Measurements from ENCODE around the gene CIAO2A.

Gene CIAO2A

DNA sequence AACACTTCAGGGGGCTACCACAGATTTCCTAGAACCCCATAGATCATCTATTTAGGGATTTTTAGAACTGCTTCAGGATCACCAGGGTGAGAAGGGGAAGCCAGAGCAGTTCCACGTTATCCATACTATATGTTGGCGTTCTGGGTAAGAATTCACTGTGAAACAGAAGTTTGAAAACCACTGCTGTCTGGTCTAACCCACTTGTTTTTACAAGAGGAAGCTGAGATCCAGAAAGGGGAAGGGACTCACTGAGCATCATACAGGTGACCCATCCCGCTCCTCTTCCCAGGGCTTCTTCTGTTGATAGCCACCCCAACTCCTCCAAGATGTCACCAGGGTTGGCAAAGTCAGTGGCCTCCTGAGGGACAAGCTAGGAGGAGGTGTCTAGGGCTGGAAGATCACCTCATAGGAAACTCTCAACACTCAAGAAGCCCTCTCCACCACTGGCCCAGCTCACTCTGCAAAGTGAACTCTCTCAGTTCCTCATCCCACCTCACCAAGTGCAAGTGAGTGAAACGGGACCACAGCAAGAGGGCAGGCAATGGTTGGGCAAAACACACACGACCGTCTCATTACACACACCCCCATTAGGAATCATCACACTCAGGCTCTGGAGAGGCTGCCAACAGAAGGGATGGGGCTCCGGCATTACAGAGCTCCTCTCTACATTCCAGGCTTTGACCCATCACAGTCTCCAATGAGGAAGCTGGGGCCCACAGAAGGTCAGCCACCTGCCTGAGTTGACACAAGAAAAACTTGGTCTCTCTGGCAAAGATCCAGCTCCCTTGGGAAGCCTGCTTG lies 49.1 kb downstream of the CIAO2A start:
- DNase-seq (ENCODE audit: low read depth in 3 of 3): no peak

DNA sequence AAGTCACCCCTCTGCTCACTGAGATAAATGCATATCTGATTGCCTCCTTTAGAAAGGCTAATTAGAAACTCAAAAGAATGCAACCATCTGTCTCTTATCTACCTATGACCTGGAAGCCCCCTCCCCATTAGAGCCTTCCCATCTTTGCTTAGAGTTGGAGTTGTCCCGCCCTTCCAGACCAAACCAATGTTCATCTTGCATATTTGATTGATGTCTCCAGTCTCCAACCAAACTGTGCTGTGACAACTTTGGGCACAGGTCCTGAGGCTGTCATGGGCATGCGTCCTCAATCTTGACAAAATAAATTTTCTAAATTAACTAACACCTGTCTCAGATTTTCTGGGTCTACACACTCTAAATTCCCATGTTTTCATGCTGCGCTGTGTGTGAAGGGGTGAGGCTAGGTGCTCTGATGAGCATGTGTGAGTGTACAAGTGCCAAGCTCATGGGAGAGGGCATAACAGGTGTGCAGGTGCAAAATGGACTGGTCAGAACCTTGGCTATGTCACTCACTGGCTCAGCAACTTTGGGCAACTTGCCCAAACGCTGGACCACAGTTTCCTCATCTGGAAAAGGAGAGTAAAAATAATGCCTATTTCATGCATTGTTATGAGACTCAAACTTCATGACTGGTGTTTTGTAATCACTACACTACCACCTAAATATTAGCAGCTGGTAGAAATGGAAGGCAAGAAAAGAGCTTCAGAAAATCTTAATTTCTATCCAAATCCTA lies 54.6 kb downstream of the CIAO2A start:
- no peak for DNase-seq (ENCODE audit: low read depth in 3 of 3)

DNA sequence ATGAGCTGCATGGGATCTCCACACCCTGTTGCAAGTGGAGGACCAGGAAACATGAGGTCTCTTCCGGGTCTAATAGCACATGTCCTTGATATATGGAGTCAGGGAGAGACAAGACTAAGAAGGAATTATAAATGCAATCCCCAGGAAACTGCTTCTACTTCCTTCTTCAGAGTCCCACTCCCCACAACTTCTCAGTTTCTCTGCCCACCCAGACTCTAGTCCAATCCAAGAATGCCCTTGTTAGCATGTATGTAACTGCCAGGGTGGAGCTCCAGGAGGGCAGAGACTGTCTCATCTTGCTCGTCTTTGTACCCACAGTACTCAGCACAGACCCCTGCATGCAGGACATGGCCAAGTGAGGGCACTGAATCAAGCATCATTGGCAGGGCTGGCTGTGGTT lies 55.7 kb downstream of the CIAO2A start:
- no peak for DNase-seq (ENCODE audit: low read depth in 3 of 3)

DNA sequence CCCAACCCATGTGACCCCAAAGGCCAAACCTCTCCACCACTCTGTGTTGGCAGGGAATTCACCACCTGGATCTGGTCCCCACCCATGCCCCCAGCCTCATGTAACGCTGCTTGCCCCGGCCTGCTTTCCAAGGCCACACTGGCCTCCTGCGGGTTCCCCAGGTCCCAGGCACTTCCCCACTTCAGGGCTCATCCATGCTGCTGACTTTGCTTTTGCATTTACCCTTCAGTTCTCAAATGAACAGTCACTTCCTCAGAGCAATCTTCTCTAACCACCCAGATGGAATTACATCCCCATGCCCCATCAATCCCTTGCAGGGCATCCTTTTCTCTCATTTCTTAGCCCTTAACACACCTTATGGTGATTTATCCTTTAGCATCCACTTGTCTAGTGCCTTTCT lies 56.5 kb downstream of the CIAO2A start:
- DNase-seq (ENCODE audit: low read depth in 3 of 3): no peak

DNA sequence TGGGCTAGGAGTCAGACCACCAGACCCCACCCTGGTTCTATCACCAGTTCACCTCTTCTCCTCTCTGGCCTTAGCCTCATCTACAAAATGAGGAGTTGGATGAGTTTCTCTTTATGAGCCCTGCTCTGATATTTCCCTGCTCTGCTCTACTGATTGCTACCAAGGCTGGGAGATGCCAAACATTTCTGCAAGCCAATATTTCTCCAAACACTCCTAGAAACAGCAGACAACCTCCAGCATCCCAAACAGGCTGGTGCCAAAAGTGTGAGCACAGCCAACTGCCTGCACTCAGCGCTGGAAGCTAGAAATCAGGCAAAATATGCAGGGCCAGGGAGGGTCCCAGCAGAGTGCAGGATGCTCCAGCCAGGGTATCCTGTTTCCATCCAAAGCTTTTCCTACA lies 58.1 kb downstream of the CIAO2A start:
- no peak for DNase-seq (ENCODE audit: low read depth in 3 of 3)

DNA sequence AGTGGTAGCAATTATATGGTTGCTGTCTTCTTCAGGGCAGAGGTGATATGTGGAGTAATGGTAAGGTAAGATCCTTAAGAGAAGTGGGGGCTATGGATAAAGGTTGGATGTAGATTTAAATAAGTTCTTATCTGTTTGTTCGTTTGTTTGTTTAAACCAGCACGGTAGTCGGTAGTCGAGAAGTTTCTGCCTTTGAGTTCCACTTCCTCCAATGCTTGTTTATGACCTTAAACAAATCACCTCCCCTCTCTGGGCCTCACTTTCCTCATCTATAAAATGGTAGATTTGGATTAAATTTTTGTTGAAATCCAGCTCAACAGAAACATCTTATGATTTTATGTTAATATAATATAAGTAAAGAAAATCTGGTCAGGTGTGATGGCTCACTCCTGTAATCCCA lies 59.1 kb downstream of the CIAO2A start:
- no peak for DNase-seq (ENCODE audit: low read depth in 3 of 3)

DNA sequence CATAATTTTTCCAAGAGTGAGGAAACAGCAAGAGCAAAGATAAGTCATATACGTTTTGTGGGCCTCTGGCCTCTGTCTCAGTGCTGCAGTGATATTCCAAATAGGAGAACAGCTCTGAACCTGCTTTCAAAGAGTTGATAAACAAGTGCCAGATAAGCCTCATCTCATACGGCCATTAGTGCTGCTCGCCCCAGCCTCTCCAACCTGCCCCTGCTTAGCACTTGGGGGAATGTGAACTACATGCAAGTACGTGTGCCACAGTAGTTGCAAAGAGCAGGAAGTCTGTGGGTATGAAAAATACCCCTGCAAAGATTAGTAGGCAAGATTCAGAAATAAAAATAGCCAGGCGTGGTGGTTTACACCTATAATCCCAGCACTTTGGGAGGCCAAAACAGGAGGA lies 61.3 kb downstream of the CIAO2A start:
- DNase-seq (ENCODE audit: low read depth in 3 of 3): no peak

DNA sequence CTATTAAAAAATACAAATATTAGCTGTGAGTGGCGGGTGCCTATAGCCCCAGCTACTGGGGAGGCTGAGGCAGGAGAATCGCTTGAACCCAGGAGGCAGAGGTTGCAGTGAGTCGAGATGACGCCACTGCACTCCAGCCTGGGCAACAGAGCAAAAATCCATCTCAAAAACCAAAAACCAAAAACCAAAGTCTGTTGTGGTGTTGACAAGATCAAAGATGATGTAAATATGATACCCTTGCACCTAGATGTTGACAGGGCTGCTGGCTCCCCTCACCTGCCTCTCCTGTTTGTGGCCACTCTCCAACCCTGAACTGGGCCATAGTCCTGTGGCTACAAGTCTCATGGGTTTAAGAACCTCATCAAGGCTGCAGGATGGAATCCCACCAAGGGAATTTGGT lies 63.5 kb downstream of the CIAO2A start:
- no peak for DNase-seq (ENCODE audit: low read depth in 3 of 3)

DNA sequence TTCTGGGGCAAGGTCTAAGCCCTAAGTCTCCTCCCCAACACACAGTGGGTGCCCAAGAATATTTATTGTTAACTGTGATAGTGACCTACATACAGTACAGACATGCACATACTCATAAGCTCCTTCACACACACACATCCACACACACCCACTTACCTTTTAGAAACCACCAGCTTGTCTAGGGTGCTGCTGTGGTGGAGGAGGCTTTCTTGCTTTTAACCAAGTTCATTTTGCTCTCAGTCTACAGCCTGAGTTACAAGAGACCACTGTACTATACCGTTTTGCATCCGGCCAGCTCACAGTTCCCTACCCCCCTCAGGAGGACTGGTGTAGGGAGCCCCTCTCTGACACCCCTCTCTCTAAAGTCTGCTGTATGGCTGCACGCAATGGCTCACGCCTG lies 64.0 kb downstream of the CIAO2A start:
- no peak for DNase-seq (ENCODE audit: low read depth in 3 of 3)

DNA sequence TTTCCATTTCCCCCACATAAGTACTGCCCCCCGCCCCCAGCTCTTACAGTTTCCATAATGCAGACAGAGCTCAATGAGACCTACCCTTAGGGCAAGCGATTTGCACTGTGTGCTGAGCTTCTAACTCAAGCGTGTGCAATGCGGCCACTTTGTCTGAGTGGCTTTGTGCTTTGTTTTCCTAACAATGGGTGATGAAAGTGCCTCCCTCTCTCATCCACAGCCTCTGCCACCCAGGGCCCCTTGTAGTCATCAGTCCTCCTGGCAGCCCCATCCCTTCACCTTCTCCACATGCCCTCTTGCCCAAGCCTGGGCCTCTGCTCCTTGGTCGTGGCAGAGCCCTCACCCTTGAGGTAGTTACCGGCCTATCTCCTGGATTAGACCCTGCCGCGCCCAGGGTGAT lies 64.5 kb downstream of the CIAO2A start:
- DNase-seq (ENCODE audit: low read depth in 3 of 3): no peak

DNA sequence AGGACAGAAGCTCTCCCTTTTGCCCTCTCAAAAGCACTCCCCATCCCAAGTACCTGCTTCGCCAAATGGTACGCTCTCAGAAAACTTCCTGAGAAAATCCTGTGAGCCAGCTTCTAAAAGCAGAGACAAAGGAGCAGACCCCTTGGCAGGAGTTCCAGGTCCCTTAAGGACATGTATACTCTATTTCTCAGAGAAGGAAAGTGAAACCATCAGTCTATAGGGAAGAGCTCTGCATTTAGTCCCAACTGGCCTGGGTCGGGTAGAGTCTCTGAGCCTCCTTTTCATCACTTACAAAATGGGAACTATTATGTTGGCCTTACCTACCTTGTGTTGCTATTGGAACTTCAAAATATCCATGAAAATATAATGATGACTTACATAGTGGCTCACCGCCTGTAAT lies 67.0 kb downstream of the CIAO2A start:
- no peak for DNase-seq (ENCODE audit: low read depth in 3 of 3)

DNA sequence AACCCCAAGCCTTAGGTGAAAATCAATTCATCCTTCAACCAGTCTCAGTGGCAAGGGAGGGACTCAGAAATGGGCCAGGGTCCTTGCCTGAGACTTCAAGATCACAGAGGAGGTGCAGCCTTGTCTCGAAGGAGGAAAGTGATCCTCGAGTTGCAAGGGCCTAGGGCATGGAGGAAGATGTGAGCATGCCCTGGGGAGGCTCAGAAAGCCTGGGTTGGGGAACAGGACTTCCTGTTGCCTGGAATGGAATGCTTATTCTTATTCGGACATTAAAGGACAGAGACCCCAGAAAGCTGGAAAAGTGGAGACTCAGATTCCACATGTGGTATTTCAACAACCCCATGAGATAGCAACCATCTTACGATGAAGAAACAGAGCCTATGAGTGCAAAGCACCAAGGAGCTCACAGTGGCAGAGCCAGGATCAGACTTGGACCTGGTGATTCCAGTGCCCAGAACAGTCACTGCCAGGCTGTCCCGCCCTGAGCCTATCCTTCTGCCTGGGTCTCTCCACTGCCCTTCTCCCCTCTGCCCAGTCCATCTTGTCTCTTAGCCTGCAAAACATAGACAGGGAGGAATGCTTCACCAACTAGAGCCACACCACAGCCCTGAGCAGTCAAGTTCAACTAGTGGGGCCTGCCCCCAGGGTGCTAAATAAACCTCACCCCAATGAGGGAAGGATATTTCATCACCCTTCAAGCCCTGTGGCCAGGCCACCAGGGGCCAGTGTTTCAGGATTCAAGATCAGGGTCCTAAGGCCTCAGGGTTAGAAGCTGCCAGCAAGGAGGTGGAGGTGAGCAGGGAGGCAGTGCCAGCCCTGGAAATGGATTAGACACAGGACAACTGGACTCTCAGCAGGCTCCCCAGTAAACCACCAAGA lies 69.2 kb downstream of the CIAO2A start:
- no peak for DNase-seq (ENCODE audit: low read depth in 3 of 3)

DNA sequence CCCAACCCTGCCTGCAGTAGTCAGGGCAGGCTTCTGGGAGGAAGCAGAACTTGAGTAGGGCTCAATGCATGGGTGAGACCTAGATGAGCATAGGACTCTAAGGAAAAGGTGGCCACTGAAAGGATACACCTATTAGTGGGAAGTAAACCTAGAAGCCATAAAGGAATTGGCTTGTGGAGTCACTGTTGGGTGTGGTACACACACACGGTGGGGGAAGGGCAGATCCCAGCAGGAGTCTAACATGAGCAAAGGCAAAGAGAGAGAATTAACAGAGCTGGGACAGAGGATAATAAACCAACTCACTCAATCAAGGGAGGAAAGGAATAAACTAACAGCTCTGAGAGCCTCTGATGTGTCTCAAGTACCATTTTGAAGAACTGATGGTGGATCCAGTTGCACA lies 70.4 kb downstream of the CIAO2A start:
- no peak for DNase-seq (ENCODE audit: low read depth in 3 of 3)

DNA sequence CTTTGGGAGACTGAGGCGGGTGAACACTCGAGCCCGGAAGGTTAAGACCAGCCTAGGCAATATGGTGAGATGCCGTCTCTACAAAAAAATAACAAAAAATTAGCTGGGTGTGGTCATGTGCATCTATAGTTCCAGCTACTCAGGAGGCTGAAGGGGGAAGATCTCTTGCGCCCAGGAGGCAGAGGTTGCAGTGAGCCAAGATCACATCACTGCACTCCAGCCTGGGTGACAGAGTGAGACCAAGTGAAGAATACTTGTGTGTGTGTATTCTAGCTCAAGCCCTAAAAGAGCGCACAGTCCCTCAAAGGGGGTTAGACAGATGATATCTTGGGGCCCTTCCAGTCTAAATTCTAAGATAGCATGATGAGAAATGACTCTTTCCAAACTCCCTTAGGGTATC lies 71.1 kb downstream of the CIAO2A start:
- no peak for DNase-seq (ENCODE audit: low read depth in 3 of 3)

All from stimulated activated CD4-positive, alpha-beta T cell treated with anti-CD3 and anti-CD28 coated beads, TNF-alpha, amount 100 ng/mL, for 4 hours (primary cell).